Thoracic aorta (tissue), 2 donors: ENCODE measurements around the gene RABL6. TPM values are rescaled to one million over a fixed set of nuclear protein-coding genes. Genes with fewer than 3 reads are reported as not detected.

Experiments
- ATAC-seq: fragments of 150-250 bp; one replicate; pipeline ENCODE4 v1.8.0; 2017; ENCODE audit warnings: low read depth; ENCODE audit not compliant: insufficient number of reproducible peaks, low FRiP score
- DNase-seq: peaks from one replicate; pipeline ENCODE4 v3.0.0-alpha.2; 2020; ENCODE audit warnings: low spot score
- H3K27ac ChIP-seq, 2 donors: fragments of 200-600 bp; sonication (generic); 1 replicate in 1 of 2; 2 replicates in 1 of 2; pipeline ENCODE4 v1.5.1; 2016; ENCODE audit warnings: mild to moderate bottlenecking in 2 of 2, moderate library complexity in 2 of 2
- H3K27me3 ChIP-seq: fragments of 200-600 bp; sonication (generic); replicated peaks from 2 replicates; pipeline ENCODE4 v1.6.0; 2016; ENCODE audit warnings: mild to moderate bottlenecking; ENCODE audit not compliant: insufficient read depth
- H3K36me3 ChIP-seq: fragments of 200-600 bp; sonication (generic); one replicate; pipeline ENCODE4 v1.5.1; 2016
- H3K4me1 ChIP-seq, 2 donors: fragments of 200-600 bp; sonication (generic); 1 replicate in 1 of 2; 2 replicates in 1 of 2; pipeline versions ENCODE4 v1.5.1 to v1.6.0; 2016; ENCODE audit warnings: low read depth in 2 of 2, mild to moderate bottlenecking in 1 of 2; ENCODE audit not compliant: control insufficient read depth in 1 of 2
- H3K4me3 ChIP-seq: fragments of 200-600 bp; sonication (generic); 2 replicates; pipeline ENCODE4 v1.5.1; 2016; ENCODE audit warnings: mild to moderate bottlenecking
- H3K9me3 ChIP-seq: fragments of 200-600 bp; sonication (generic); 2 replicates; pipeline ENCODE4 v1.5.1; 2016
- CTCF ChIP-seq: fragments of 200-600 bp; sonication (generic); IDR thresholded peaks from one replicate; pipeline ENCODE4 v1.5.1; 2019; ENCODE audit warnings: antibody characterized with exemption
- total RNA-seq, 2 donors: library from RNA; depleted of rRNA; stranded (reverse); fragments of >200 nt; gene quantifications; one replicate each; pipeline versions ENCODE4 v1.1.0 to v1.2.3, GENCODE V29; 2016

RABL6 gene
- total RNA-seq, 2 donors from 2014 or later: 61.7 to 86.2 TPM

- H3K9me3 ChIP-seq: no peaks in the 10 kb centered on the region
- no peaks in the 10 kb centered on the region for H3K36me3 ChIP-seq
- DNase-seq: no peak
- no peak for TF ChIP-seq CTCF
- H3K4me3 ChIP-seq: peak overlapping the region; percentile 74
- H3K27me3 ChIP-seq: no peaks in the 10 kb centered on the region
- H3K4me1 ChIP-seq: peaks cover 3 to 24% of the 10 kb centered on the region in 2 donors
- peak; percentile 41 for ATAC-seq
- peak overlapping the region; percentile 29 to 56 for H3K27ac ChIP-seq
Measured at GRCh38 chr9:136886610-136887597, 79.2 kb downstream of the RABL6 start.

GRCh38 chr9:136888454-136888853, 80.7 kb downstream of the RABL6 start:
- Histone ChIP-seq H3K36me3 (no peaks in the 10 kb centered on the region), H3K27me3 (no peaks in the 10 kb centered on the region), H3K9me3 (no peaks in the 10 kb centered on the region), H3K27ac (no peak overlapping the region), H3K4me1 (peaks cover 3 to 14% of the 10 kb centered on the region in 2 donors), H3K4me3 (no peak overlapping the region)
- DNase-seq (no peak), ATAC-seq (no peak)
- no peak for TF ChIP-seq CTCF

GRCh38 chr9:136889858-136890257, 82.1 kb downstream of the RABL6 start:
- peaks cover 3 to 14% of the 10 kb centered on the region in 2 donors for H3K4me1 ChIP-seq
- no peaks in the 10 kb centered on the region for H3K9me3 ChIP-seq
- no peaks in the 10 kb centered on the region for H3K36me3 ChIP-seq
- ATAC-seq (no peak), DNase-seq (no peak)
- H3K4me3 ChIP-seq: no peak overlapping the region
- H3K27me3 ChIP-seq: no peaks in the 10 kb centered on the region
- TF ChIP-seq CTCF: no peak
- no peak overlapping the region for H3K27ac ChIP-seq

GRCh38 chr9:136890661-136891060, 82.9 kb downstream of the RABL6 start:
- DNase-seq (no peak), ATAC-seq (no peak)
- Histone ChIP-seq H3K9me3 (no peaks in the 10 kb centered on the region), H3K4me3 (no peak overlapping the region), H3K27ac (no peak overlapping the region), H3K27me3 (no peaks in the 10 kb centered on the region), H3K36me3 (peaks cover 3% of the 10 kb centered on the region), H3K4me1 (peaks cover 3 to 10% of the 10 kb centered on the region in 2 donors)
- no peak for TF ChIP-seq CTCF

Other genes starting within 250 kb of the RABL6 start
- gene EGFL7, start 145.0 kb upstream of the RABL6 start, total RNA-seq: 10 to 100 TPM; 42.0 to 56.5 TPM
- 10 to 100 TPM; 50.2 to 66.8 TPM for gene AGPAT2, start 120.5 kb upstream of the RABL6 start, total RNA-seq
- 1 to 10 TPM; 4.8 to 6.9 TPM for gene DIPK1B, start 95.4 kb upstream of the RABL6 start, total RNA-seq
- gene LCN10, start 65.0 kb upstream of the RABL6 start, total RNA-seq: 1 to 10 TPM; 3.1 to 9.4 TPM
- gene LCN6, start 59.4 kb upstream of the RABL6 start, total RNA-seq: 10 to 100 TPM in 1 of 2 donors, 1 to 10 TPM in 1; 4.5 to 25.3 TPM
- not detected for gene LCN8, start 49.7 kb upstream of the RABL6 start, total RNA-seq
- not detected for gene LCN15, start 43.4 kb upstream of the RABL6 start, total RNA-seq
- gene TMEM141, start 16.6 kb upstream of the RABL6 start, total RNA-seq: 10 to 100 TPM; 12.8 to 37.8 TPM
- under 1 TPM; 0.68 to 0.71 TPM for gene CCDC183, start 11.6 kb upstream of the RABL6 start, total RNA-seq
- 1 to 10 TPM; 7.3 to 9.2 TPM for gene AJM1, start 34.5 kb downstream of the RABL6 start, total RNA-seq
- 10 to 100 TPM; 37.5 to 92.1 TPM for gene PHPT1, start 41.5 kb downstream of the RABL6 start, total RNA-seq
- 1 to 10 TPM; 1.8 to 2.8 TPM for gene MAMDC4, start 44.4 kb downstream of the RABL6 start, total RNA-seq
- gene EDF1, start 58.4 kb downstream of the RABL6 start, total RNA-seq: 100 to 1,000 TPM; 200 to 240 TPM
- gene TRAF2, start 78.6 kb downstream of the RABL6 start, total RNA-seq: 10 to 100 TPM; 11.6 to 12.9 TPM
- 100 to 1,000 TPM; 176 to 383 TPM for gene FBXW5, start 136.8 kb downstream of the RABL6 start, total RNA-seq
- gene C8G, start 137.3 kb downstream of the RABL6 start, total RNA-seq: not detected
- gene LCN12, start 144.3 kb downstream of the RABL6 start, total RNA-seq: under 1 TPM in 1 of 2 donors, not detected in 1; 0.27 TPM
- gene PTGDS, start 169.6 kb downstream of the RABL6 start, total RNA-seq: 10 to 100 TPM; 66.1 to 89.5 TPM
- not detected for gene LCNL1, start 175.0 kb downstream of the RABL6 start, total RNA-seq
- gene PAXX, start 184.5 kb downstream of the RABL6 start, total RNA-seq: 10 to 100 TPM; 49.9 to 57.3 TPM
- 1 to 10 TPM; 1.4 to 8.7 TPM for gene CLIC3, start 188.6 kb downstream of the RABL6 start, total RNA-seq
- gene ABCA2, start 220.3 kb downstream of the RABL6 start, total RNA-seq: 10 to 100 TPM; 37.2 to 60.5 TPM
- not detected for gene FUT7, start 224.1 kb downstream of the RABL6 start, total RNA-seq
- gene NPDC1, start 238.2 kb downstream of the RABL6 start, total RNA-seq: 10 to 100 TPM; 71.5 to 95.8 TPM
- under 1 TPM; 0.92 to 0.95 TPM for gene ENTPD2, start 246.1 kb downstream of the RABL6 start, total RNA-seq